H7 (cell line): Measurements from ENCODE around the gene JAKMIP2. TPM values are rescaled to one million over a fixed set of nuclear protein-coding genes. Genes with fewer than 3 reads are reported as not detected.
A peak's percentile ranks its signal among the peaks of the same experiment; 100 is the strongest.

ENCODE experiments used
- DNase-seq: peaks from one replicate; pipeline ENCODE4 v3.0.0; 2012
- H3K27me3 ChIP-seq: 2 replicates; pipeline ENCODE4 v1.6.0; 2011; ENCODE audit warnings: mild to moderate bottlenecking, low read length; ENCODE audit not compliant: control insufficient read depth, insufficient read depth
- H3K36me3 ChIP-seq: replicated peaks from 2 replicates; pipeline ENCODE4 v1.5.1; 2011; ENCODE audit warnings: low read length; ENCODE audit not compliant: control insufficient read depth, insufficient read depth
- H3K4me3 ChIP-seq: 2 replicates; pipeline ENCODE4 v1.5.1; 2011; ENCODE audit warnings: low read depth, mild to moderate bottlenecking, control low read depth, low read length, moderate library complexity; ENCODE audit not compliant: insufficient read depth
- total RNA-seq: library from RNA; depleted of rRNA; stranded (reverse); fragments of >200 nt; shearing (Covaris generic); gene quantifications from 2 replicates; pipeline ENCODE4 v1.2.3, GENCODE V29; 2014

JAKMIP2 gene
- total RNA-seq, 1 experiment from 2014 or later, result 0.94 TPM

DNA sequence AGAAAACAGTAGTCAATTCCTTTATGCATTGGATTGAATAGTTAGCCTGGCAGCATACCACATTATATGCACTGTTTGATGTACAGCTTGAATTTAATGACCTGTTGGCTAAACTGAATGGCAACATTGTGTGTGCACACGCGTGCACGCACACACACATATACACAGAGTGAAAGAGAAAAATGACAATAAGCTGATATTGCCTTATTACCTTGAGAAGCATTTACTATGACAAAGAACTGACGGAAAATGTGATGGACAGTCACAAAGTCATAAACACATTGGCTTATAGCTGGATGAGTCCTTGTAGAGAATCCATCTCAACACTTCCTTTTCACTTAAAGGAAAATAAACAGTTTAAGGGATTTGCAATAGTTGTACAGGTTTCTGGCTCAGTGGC, 15.5 kb downstream of the JAKMIP2 start:
- DNase-seq, result no peak
- Histone ChIP-seq H3K27me3 (no peaks in the 10 kb centered on the region), H3K4me3 (no peak overlapping the region), H3K36me3 (no peaks in the 10 kb centered on the region)

DNA sequence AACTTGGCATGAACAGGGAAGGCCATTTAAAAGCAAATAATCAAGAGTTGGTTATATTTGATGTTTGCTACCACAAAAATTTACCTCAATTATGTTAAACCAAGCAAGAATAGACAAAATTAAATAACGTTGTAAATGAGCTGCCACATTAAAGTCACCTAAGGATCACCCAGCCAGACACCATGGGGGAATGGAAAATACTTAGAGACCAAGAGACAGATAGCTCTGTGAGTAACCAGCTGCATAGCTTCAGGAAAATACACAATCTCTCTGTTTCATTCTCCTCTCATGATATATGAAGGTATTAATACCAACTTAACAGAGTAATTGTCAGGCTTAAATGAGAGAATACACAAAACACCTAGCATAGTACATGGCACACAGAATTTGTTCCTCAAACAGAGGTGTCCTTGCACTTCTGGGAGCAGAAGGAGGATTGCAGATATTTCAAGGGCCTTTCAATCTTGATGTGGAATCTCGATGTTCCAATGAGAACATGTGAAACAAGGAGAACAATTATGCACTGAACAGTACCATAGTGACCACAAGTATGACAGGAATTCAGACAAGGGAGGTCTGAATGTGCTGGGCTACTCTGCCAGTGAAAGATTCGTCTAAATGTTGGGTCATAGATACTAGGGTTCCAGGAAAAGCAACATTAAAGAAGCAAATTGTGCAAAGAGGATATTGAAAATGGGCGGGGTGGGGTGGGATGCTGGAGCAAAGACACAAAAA, 18.6 kb downstream of the JAKMIP2 start:
- Histone ChIP-seq H3K36me3 (no peaks in the 10 kb centered on the region), H3K27me3 (no peaks in the 10 kb centered on the region), H3K4me3 (no peak overlapping the region)
- DNase-seq, result no peak

DNA sequence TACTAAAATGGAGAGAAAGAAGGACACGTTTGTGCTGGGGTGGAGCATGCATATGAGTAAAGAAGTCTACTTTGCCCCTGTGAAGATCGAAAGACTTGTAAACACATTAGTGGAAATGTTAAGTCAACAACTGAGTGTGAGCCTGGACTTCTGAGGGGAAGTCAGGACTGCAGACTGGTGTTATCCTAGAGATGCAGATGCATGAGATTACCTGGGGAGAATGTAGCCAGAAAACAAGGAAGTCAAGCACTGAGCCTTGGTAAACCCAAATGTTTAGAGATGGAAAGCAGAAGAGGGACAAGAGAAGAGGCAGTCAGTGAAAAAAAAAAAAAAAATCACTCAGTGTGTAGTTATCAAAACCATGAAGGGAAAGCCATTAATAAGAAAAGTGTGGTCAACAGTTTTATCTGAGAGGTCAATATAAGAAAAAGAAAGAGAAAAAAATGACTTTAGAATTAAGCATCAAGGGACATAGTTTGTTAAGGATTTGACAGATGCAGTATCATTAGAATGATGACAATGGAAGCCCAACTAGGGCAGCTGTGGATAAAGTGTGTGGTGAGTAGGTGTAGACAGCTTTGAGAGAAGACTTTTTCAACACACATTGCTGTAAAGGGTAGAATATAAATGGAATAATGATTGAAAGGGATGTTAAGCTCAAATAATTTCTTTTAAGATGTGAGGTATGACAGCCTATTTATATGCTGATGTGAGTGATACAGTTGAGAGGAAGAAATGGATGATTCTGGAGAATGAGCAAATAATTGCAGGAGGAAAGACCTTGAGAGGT, 22.2 kb downstream of the JAKMIP2 start:
- H3K4me3 ChIP-seq, result no peak overlapping the region
- no peaks in the 10 kb centered on the region for H3K27me3 ChIP-seq
- no peak for DNase-seq
- no peaks in the 10 kb centered on the region for H3K36me3 ChIP-seq

DNA sequence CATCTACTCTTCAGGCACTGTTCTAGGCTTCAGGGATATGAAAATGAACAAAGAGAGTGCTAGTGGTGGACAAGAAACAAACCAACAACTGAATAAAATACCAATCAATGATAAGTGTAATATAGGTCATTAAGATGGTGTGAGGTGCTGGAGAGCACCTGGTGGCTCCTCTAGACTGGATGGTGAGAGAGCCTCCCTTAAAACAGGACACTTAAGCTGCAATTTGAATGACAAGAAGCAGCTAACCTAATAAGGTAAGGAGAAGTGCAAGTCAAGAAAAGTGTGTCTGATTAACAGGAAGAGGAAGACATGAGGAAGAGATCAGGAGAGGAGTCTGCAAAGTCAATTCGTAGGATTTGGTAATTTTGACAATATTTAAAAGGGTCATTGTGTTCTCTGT, 23.1 kb downstream of the JAKMIP2 start:
- no peak for DNase-seq
- H3K27me3 ChIP-seq, result no peaks in the 10 kb centered on the region
- no peak overlapping the region for H3K4me3 ChIP-seq
- no peaks in the 10 kb centered on the region for H3K36me3 ChIP-seq

DNA sequence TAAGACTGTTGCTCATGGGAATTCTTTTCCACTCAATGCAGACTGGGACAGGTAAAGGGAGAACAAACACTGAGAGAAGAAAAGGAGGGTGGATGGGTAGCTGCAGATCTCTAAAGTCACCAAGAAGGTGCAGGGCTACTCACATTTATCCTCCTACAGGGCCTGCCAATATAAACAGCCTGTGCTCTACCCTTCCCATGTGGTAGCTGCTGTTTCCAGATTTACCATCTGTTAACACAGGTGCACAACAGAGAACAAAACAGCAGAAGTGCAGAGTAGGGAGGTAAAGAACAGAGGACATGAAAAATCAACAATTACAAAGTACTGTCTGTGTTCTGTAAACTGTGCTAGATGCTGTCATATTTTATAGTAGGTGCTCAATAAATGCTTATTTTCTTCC, 26.0 kb downstream of the JAKMIP2 start:
- no peak overlapping the region for H3K4me3 ChIP-seq
- DNase-seq, result no peak
- no peaks in the 10 kb centered on the region for H3K36me3 ChIP-seq
- no peaks in the 10 kb centered on the region for H3K27me3 ChIP-seq

DNA sequence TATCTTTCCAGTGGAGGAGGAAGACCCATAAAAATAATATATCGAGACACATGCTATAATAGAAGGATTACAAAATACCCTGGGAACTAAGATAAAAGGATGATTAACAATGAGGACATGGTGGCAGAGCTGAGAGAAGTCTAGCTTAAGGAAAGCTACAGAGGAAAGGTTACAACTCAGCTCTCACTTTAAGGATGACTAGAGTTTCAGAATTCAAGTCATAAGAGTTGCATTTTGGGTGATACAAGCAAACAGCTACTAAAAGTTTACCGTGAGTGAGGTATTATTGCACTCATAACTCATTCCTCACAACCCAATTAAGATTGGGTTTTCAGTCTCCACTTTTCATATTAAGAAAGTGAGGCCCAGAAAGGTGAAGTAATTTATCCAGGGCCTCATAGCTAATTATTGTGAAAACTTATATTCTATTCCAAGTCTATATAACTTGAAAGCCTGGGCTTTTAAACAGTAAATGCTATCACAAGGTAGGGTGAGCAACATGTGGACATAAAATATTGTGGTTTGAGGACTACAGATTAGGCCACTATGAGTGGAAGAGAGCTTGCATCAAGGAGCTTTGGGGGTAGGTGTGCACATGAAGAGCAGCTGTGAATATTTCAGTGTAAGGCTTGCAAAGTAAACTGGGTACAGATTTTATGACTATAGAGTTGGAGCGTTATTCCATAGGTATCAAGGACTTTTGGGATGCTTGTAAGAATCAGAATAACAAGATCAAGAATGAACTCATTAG, 28.0 kb downstream of the JAKMIP2 start:
- DNase-seq, result no peak
- Histone ChIP-seq H3K27me3 (no peaks in the 10 kb centered on the region), H3K4me3 (no peak overlapping the region), H3K36me3 (no peaks in the 10 kb centered on the region)

DNA sequence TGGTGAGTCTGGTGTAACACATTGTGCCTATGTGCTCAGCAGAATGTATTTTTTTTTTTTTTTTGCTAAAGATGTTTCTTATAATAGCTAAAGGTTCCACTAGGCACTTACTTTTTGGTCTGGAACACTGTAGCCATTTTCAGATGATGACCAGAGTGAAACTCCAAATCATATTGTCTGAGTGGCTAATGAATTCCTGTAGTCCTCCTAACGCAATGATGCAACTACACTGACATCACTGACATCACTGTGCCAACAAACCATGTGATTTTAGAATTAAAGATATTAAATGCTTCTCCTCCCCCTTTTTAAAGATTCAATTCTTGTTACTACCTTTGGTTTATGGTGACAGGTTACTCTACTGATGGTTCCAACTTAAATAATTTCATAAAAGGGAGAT, 28.8 kb downstream of the JAKMIP2 start:
- Histone ChIP-seq H3K4me3 (no peak overlapping the region), H3K27me3 (no peaks in the 10 kb centered on the region), H3K36me3 (no peaks in the 10 kb centered on the region)
- DNase-seq, result no peak

DNA sequence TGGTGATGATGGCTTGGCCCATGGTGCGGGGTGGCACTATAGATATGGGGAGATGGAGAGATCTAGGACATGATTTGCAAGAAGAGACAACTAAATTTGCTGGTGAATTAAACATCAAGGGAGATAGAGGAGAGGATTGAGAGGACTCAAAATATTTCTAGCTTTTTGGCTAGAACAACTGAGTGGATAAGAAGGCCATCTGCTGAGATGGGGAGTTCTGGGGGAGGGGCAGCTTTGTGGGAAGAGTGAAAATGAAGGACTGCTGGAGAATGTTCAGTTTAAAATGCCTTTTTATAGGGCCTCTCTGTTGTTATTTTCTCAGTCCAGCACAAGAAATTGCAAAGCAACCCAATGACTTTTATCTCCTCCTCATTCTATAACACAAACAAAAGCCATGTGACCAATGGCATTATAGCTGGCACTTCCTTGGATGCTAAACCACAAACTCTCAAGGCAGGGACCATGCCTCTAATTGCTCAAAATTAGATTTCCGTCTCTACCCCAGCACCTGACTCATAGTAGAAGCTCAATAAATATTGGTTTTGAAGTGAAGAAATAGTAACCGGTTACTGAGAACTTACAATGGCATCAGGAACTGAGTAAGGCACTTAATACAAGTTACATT, 29.8 kb downstream of the JAKMIP2 start:
- Histone ChIP-seq H3K36me3 (no peaks in the 10 kb centered on the region), H3K4me3 (no peak overlapping the region), H3K27me3 (no peaks in the 10 kb centered on the region)
- DNase-seq, result no peak

DNA sequence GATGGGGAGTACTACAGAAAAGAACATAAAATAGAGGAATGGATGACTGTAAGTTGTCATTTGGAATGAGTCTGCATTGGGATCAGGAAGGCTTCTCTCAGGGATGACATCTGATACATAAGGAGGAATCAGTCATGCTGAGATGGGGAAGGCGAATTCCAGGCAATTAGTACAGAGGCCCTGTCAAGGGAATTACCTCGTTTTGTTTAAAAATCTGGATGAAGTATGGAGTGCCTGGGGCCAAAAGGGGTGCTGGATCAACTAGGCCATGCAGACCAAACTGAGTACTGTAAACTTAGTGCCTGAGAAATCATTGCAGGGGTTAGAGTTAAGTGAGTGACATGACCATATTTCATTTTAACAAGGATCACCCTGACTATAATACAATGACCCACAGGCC, 30.5 kb downstream of the JAKMIP2 start:
- Histone ChIP-seq H3K27me3 (no peaks in the 10 kb centered on the region), H3K36me3 (no peaks in the 10 kb centered on the region), H3K4me3 (no peak overlapping the region)
- DNase-seq, result no peak

DNA sequence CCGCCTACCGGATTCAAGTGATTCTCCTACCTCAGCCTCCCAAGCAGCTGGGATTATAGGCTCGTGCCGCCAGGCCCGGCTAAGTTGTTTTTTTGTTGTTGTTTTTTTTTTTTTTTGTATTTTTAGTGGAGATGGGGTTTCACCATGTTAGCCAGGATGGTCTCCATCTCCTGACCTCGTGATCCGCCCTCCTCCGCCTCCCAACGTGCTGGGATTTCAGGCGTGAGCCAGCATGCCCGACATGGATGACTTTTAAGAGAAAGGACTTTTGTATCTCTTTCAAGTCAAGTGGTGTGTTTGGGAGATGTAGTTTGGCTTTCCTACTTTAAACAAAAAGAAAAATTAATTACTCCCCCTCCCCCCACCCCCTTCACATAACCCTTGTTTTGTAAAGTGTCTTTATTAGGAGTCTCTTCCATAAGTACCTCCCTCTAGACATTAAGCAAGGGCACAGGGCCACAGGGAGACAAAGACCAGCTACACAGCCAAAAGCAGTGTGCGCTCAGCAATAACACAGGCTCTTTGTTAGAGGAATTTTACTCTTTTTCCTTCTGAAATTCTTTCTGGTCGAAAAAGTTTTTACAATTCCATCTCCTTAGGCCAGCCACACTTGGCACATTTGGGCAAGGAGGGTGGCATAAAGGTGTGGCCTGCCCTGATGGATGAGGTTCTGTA, 31.2 kb downstream of the JAKMIP2 start:
- DNase-seq, result no peak
- H3K4me3 ChIP-seq, result no peak overlapping the region
- H3K36me3 ChIP-seq, result no peaks in the 10 kb centered on the region
- H3K27me3 ChIP-seq, result no peaks in the 10 kb centered on the region

DNA sequence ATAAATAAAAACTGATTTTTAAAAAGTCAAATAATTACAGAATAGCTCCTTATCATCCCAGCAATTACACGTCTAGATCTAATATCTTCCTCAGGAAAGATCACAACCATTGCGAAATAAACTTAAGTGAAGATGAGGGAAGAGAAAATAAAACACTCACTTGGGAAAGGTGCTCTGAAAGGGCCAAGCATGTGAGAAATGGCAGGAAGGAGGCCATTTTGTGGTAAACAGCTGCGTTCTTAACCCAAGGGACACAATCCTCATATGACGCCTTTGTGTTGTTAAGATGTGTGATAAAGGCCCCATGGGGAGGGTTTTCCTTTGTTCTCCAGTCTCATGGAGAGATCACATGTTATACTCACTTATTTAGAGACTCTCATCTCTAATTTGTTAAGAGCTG, 32.5 kb downstream of the JAKMIP2 start:
- H3K27me3 ChIP-seq, result no peaks in the 10 kb centered on the region
- H3K36me3 ChIP-seq, result no peaks in the 10 kb centered on the region
- peak; percentile 12 for DNase-seq
- no peak overlapping the region for H3K4me3 ChIP-seq

DNA sequence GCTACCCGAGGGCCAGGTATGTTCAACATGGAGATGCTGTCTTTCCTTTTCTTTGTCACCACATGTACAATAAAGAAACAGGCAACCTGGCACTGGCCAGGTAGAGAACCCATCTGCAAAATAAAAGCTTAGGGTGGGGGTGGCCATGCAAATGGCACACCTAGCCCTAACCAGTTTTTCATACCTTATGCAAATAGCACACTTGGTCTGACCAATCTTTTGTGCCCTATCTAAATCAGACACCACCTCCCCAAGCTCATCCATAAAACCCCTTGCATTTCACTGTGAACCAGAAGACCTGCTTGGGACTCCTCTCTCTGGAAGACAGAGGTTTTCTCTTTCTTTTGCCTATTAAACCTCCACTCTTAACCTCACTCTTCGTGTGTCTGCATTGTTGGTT, 33.9 kb downstream of the JAKMIP2 start:
- no peaks in the 10 kb centered on the region for H3K27me3 ChIP-seq
- H3K4me3 ChIP-seq, result no peak overlapping the region
- H3K36me3 ChIP-seq, result no peaks in the 10 kb centered on the region
- DNase-seq, result no peak

DNA sequence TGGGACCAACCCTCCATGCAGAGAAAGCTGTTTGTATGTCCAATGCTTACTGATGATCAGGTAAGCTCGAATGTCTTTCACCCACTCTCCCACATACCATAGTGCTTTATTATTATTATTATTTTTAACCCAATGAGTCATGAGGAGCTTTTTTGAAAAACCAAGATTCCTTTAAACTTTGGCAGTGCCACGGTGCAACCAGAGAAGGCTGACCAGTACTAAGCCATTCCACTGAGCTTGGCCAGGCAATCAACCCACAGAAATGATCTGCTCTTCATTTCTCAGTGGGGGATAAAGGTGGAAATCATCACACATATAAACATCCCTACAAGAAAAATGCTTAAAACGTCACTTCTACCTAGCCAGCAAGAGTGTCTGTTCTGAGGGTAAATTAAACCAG, 35.5 kb downstream of the JAKMIP2 start:
- Histone ChIP-seq H3K4me3 (no peak overlapping the region), H3K27me3 (no peaks in the 10 kb centered on the region), H3K36me3 (no peaks in the 10 kb centered on the region)
- DNase-seq, result no peak

DNA sequence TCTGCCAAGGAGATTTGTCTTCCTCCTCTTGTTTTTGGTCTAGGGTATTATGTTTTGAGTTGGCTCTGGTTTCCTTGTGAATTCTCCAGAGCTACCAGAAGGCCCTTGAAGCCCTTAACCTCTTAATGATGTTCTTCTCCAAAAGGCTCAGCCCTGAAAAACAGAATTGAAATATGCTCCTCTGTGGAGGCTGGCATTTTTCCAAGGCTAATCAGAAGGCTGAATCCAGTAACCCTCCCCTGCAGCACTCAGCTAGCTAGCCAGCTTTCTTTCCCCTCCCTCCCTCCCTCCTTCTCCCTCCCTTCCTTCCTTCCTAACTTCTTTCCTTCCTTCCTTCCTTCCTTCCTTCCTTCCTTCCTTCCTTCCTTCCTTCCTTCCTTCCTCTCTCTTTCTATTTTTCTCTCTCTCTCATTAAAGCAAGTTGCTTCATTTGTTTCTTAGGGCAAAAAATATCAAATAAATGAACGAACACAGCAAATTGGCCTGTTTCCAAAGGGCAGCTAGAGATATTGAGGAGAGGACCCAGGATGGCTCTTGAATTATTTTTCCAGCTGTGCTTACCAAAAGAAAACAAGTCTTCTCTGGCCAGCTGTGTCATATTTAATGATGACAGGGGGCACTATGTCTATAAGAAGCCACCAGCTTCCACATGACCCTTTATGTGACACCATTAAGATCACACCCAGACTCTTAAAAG, 38.7 kb downstream of the JAKMIP2 start:
- no peak for DNase-seq
- Histone ChIP-seq H3K4me3 (no peak overlapping the region), H3K27me3 (no peaks in the 10 kb centered on the region), H3K36me3 (no peaks in the 10 kb centered on the region)
